Umbilical cord (tissue), 2 donors: ENCODE results near the gene ARHGAP42. TPM values are rescaled to one million over a fixed set of nuclear protein-coding genes. Genes with fewer than 3 reads are reported as not detected.
A peak's percentile ranks its signal among the peaks of the same experiment; 100 is the strongest.
"Not testable (repeated sequence)": the region's sequence is repeated elsewhere in the genome, so short reads cannot be mapped to it uniquely, and the experiment has no call there.

ENCODE experiments used
- DNase-seq: peaks from one replicate; pipeline ENCODE4 v3.0.0-alpha.2; 2015; ENCODE audit warnings: low spot score
- total RNA-seq: library from RNA; depleted of rRNA; stranded (reverse); fragments of >200 nt; gene quantifications from one replicate; pipeline ENCODE4 v1.2.3, GENCODE V29; 2014; ENCODE audit warnings: low replicate concordance; ENCODE audit not compliant: insufficient read depth

The ARHGAP42 gene
- total RNA-seq, 1 donor from 2014 or later = 18.5 TPM

- DNase-seq = no peak
These were observed 276.3 kb downstream of the ARHGAP42 start for GRCh38 chr11:100963375-100963774.

- DNase-seq = no peak
These were observed 277.3 kb downstream of the ARHGAP42 start for GRCh38 chr11:100964435-100964834.

- DNase-seq = no peak
These were observed 278.3 kb downstream of the ARHGAP42 start for GRCh38 chr11:100965346-100965745.

- no peak for DNase-seq
These were observed 279.3 kb downstream of the ARHGAP42 start for GRCh38 chr11:100966366-100966765.

DNA sequence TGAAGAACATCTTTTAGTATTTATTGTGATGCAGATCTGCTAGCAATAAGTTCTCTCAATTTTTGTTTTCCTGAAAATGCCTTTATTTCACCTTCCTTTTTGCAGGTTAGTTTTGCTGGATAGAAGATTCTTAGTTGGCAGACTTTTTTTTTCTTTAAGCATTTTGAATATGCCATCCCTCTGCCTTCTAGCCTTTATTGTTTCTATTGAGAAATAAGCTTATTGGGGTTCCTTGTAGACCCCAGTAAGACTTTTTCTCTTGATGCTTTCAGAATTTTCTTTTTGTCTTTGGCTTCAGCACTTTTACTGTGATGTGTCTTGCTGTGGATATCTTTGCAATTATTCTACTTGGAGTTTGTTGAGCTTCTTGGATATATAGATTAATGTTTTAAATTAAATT lies 281.9 kb downstream of the ARHGAP42 start:
- no peak for DNase-seq

- no peak for DNase-seq
These were observed 283.4 kb downstream of the ARHGAP42 start for GRCh38 chr11:100970283-100971164.

GRCh38 chr11:100972046-100972445 lies 285.0 kb downstream of the ARHGAP42 start:
- no peak for DNase-seq

DNA sequence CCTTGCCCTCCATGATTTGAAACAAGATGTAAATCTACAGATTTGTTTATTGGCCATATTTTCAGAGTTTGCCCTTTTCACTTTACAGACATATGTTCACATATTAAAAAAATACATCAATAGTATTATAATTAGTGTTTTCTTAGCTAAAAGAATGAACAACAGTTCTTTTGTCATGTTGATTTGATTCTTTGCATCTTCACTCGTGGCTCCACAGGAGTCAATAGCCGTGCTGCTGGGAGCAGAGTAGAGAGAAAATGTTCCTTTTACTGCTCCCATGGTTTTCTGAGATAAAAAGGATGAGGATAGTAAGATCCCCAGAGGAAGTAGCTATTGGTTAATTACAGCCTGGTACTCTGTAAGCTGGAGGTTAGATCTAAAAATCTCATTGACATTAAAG lies 291.4 kb downstream of the ARHGAP42 start:
- no peak for DNase-seq

DNA sequence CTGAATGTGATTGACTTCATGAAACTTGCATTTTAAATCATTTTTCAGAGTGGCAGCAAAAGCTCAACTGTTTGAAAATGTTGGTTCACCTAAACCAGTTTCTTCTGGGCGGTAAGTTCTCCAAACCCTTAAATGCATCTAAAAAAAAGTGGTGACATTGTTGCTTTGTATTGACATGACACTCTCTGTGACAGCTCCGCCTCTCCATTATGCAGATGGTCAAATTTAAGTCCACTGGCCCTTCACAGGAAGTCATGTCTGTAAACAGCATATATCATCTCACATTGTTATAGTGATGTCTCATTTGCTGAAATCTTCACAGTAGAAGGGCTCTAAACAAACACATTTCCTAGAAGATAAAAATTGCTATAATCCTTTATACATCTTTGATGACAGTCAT lies 291.9 kb downstream of the ARHGAP42 start:
- no peak for DNase-seq

GRCh38 chr11:100980156-100980555 lies 293.1 kb downstream of the ARHGAP42 start:
- DNase-seq = peak; percentile 52

DNA sequence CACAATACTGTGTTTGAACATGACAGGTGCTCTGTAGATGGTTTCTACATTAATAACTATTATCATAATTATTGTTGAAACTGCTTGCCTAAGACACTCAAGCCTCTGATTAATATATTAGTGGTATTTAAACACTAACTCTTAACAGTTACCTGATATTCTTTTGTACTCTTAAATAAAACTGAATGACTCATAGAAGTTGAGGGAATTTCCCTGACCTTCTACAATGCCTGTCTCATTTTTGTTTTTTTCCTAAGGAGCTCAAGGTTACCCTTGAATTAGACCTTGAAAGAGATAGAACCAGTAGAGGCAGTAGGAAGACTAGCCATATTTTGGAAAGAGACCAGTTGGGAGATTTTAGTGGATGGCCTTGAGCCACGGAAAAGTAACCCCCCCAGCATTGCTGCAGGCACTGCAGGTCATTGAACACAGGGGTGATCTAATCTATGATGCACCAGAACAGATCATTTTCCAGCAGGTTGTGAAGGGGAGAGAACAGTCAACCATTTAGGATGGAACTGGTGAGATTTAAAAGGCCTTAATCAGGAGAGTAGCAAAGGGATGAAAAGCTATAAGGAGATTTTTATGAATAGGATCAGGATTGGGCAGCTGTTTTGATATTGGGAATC lies 294.2 kb downstream of the ARHGAP42 start:
- DNase-seq = peak; percentile 32

- no peak for DNase-seq
These were observed 297.6 kb downstream of the ARHGAP42 start for GRCh38 chr11:100984668-100985067.

DNA sequence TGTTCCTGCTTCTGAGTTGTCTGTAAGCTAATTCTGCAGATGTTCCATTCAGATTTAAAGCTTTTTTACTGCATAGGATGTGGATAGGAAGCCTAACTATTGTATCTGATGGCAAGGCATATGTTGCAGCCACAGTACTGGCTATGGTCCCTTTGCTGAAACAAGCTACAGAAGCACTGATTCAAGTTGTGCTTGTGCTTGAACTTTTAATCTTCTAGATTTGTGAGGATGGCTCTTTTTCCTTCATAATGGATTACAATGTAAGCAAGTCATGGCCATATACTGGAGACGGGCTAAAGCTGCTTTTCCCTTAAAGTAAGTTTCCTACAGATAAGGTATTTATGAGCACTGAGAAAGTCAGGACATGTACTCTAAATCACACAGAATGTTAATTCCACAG lies 303.8 kb downstream of the ARHGAP42 start:
- peak; percentile 95 for DNase-seq

DNA sequence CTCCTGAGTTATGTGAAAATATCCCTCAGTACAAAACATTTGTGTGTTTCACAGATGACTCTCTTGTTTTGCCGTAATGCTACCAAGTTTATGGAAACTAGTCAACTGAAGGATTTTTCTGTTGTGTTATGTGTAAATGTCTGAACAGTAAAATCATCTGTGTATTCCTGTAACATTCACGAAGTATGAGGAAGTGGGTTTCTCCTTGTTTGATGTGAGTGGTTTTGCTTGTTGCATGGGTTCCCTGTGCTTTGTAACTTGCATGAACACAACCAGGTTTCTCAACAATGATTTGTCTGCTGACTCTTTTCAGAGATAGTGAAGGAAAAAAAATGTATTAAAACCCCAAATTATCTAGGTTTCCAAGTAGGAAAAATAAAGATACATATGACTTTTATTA lies 304.5 kb downstream of the ARHGAP42 start:
- peak; percentile 70 for DNase-seq

DNA sequence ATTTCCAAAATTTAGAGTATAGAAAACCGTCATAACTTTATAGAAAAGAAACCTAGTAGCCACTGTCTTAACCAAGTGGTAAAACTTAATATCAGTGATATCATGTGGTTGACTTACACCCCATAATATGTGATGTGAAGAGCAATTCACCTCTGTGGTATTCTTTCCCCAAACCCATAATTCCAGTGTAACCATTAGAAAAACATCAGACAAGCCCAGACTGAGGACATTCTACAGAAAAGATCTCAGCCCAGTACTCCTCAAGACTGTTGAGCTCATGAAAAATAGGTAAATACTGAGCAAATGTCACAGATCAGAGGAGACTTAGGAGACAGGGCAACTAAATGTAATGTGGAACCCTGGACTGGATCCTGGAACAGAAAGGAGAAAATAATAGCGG lies 307.9 kb downstream of the ARHGAP42 start:
- no peak for DNase-seq

DNA sequence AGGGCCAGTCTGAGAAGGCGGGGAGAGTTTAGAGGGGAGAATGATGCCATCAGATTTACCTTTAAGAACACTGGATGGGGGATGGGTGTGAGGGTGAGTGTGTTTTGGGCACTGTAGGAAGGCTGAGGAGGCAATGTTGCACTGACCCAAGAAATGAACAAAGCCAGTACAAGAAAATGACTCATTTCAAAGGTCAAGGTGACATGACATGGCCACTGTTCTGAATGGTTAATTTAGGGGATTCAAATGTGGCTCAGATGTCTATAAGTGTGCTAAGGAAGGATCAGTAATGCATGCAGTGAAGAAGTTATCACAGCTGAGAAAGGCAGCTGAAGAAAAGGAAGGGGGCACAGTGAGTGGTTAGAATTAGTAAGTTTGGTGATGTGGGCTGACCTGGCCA lies 312.7 kb downstream of the ARHGAP42 start:
- DNase-seq = no peak

- no peak for DNase-seq
These were observed 316.4 kb downstream of the ARHGAP42 start for GRCh38 chr11:101003468-101003867.

DNA sequence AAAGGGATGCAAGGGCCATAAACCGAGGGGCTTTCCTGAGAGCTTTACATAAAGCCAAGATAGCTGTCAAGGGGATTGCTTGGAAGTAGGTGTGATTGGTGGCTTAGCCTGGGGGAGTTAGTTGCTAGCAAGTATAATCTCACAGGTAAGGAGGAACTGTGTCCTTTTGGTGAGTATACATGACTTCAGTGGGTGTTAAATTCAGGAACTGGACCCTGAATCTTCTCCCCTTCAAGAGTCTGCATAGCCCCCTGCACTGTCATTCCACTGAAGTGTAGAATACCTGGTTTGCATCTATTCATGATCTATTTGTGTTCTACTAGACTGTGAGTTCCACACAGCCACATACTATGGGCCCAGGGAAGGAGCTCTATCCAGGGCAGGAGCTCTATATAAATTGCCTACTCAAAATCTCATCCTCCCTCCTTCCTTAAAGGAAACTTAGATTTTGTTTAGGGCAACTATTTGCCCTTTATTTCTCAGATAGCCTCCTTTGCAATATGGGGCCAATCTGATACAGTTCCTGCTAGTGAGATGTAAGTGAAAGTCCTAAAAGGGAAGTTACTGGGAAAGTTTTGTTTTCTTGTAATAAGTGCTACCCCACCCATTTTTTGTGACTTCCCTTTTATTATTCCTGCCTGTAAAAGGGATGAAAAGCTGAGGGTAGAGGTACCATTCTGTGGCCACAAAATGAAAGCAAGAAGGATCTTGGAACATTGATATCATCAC lies 322.0 kb downstream of the ARHGAP42 start:
- no peak for DNase-seq

DNA sequence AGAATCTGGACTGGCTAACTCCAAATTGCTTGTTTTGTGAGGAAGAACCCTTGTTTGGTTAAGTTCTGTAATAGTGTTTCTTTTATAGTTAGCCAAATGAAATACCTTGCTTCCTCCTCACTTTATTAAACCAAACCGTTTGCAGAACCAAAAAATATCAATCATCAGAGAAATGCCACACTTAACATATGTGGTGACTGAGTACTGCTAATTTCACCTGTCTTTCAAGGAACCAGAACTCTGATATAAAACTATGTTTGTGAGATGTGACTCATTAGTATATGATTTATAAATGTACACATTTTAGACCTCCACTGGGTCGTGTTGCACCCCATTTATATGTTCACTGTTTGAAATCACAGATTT lies 322.6 kb downstream of the ARHGAP42 start:
- DNase-seq = no peak

DNA sequence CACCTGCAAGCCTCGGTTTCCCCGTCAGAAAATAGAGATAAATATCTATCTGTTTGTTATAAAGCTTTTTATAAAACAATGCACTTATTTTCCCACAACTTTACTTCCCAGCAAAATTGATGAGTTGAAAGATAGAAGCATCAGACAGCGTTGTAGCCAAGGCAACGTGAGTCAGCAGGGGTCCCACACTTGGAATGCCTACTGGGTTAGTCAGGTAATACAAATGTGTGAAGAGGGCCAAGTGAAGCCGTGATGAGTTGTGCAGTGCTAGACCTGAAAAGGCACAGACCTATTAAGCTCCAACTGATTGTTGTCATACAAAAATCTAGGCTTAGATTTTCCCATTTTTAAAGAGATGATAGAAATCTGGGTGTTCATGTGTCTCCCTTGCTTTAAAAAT lies 323.8 kb downstream of the ARHGAP42 start:
- DNase-seq = no peak

DNA sequence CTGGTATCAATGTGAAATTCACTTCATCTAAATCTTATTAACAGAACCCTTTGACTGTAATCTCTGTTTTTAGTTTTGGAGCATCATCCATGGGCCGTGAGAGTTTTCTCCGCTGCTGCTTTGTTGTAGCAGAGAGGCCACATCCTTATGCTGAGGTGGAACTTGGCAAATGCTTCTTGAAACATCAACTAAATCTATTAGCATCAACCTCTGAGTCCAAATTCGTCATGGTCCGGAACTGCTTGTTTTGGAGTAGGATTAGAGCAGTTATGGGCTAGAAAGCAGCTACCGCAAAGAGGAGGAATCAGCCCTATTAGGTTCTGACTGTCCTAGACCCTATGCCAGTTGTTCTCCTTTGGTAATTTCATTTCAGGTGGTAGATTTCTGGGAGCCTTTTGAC lies 324.8 kb downstream of the ARHGAP42 start:
- no peak for DNase-seq

DNA sequence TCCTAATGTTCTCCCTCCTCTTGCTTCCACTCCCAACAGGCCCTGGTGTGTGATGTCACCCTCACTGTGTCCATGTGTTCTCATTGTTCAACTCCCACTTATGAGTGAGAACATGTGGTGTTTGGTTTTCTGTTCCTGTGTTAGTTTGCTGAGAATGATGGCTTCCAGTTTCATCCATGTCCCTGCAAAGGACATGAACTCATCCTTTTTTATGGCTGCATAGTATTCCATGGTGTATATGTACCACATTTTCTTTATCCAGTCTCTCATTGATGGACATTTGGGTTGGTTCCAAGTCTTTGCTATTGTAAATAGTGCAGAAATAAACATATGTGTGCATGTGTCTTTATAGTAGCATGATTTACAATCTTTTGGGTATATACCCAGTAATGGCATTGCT lies 326.6 kb downstream of the ARHGAP42 start:
- not testable (repeated sequence) for DNase-seq
